Common myeloid progenitor, CD34-positive (primary cell): Measurements from ENCODE around the gene IL20RA.

Experiments used
- CTCF ChIA-PET: fragments of 350-600 bp; sonication (Branson Sonifier 250); formaldehyde crosslinking; loops from one replicate; lab custom pipeline; 2021; ENCODE audit warnings: antibody characterized with exemption; lab: Charles Lee
- POLR2A ChIA-PET: fragments of 350-600 bp; sonication (Branson Sonifier 250); formaldehyde crosslinking; loops from one replicate; lab custom pipeline; 2021; ENCODE audit warnings: antibody characterized with exemption; lab: Charles Lee
- DNase-seq, 3 donors: peaks; one replicate each; pipeline versions ENCODE4 v3.0.0 to v3.0.0-alpha.2; 2013
- H3K27ac ChIP-seq, 2 experiments: 1 replicate in 1 of 2; 2 replicates in 1 of 2; pipeline ENCODE4 v1.7.0; 2013; ENCODE audit warnings: inconsistent platforms in 2 of 2, low read length in 2 of 2, mild to moderate bottlenecking in 2 of 2, low read depth in 1 of 2, moderate library complexity in 1 of 2; ENCODE audit not compliant: severe bottlenecking in 2 of 2, insufficient read depth in 1 of 2, poor library complexity in 1 of 2
- H3K27me3 ChIP-seq, 5 experiments: replicated peaks in 2 of 5; 1 replicate in 3 of 5; 2 replicates in 2 of 5; pipeline versions ENCODE4 v1.6.1 to v1.7.0; 2013; ENCODE audit warnings: low read length in 4 of 5, mild to moderate bottlenecking in 2 of 5, moderate library complexity in 2 of 5, inconsistent platforms in 1 of 5; ENCODE audit not compliant: insufficient read depth in 5 of 5, control insufficient read depth in 4 of 5
- H3K36me3 ChIP-seq, 4 experiments: 1 replicate in 2 of 4; 2 replicates in 2 of 4; pipeline versions ENCODE4 v1.6.1 to v1.7.0; 2013; ENCODE audit warnings: low read length in 3 of 4, control low read depth in 1 of 4, mild to moderate bottlenecking in 1 of 4; ENCODE audit not compliant: control insufficient read depth in 4 of 4, insufficient read depth in 4 of 4
- H3K4me1 ChIP-seq, 4 experiments: 1 replicate in 3 of 4; 2 replicates in 1 of 4; pipeline versions ENCODE4 v1.6.1 to v1.7.1; 2013; ENCODE audit warnings: low read length in 3 of 4, mild to moderate bottlenecking in 3 of 4, control low read depth in 1 of 4, inconsistent platforms in 1 of 4, moderate library complexity in 1 of 4; ENCODE audit not compliant: control insufficient read depth in 4 of 4, insufficient read depth in 4 of 4; ENCODE audit errors: control extremely low read depth in 1 of 4
- H3K4me3 ChIP-seq, 7 experiments: 1 replicate in 4 of 7; 2 replicates in 3 of 7; pipeline versions ENCODE4 v1.5.1 to v1.7.0; 2013; ENCODE audit warnings: mild to moderate bottlenecking in 7 of 7, low read length in 6 of 7, moderate library complexity in 6 of 7, inconsistent platforms in 2 of 7, low read depth in 2 of 7, control low read depth in 1 of 7; ENCODE audit not compliant: insufficient read depth in 4 of 7, control insufficient read depth in 1 of 7; ENCODE audit errors: extremely low read depth in 1 of 7
- H3K9me3 ChIP-seq, 5 experiments: 1 replicate in 4 of 5; 2 replicates in 1 of 5; pipeline versions ENCODE4 v1.6.1 to v1.7.1; 2013; ENCODE audit warnings: low read length in 4 of 5, mild to moderate bottlenecking in 2 of 5, inconsistent platforms in 1 of 5, low read depth in 1 of 5, moderate library complexity in 1 of 5; ENCODE audit not compliant: control insufficient read depth in 4 of 5, insufficient read depth in 2 of 5; ENCODE audit errors: control extremely low read depth in 1 of 5
- WGBS: methylation state at CpG from one replicate; pipeline ENCODE4 v1.1.5; 2013; ENCODE audit not compliant: insufficient coverage; 5-methylcytosine and 5-hydroxymethylcytosine counted together

IL20RA gene

GRCh38 chr6:137019476-137020272, 25.1 kb downstream of the IL20RA start:
- POLR2A ChIA-PET = no interaction called here
- no peaks in the 10 kb centered on the region for H3K4me1 ChIP-seq
- DNase-seq = no peak
- 67% methylated on average over 3 of the region's 4 CpGs for WGBS
- CTCF ChIA-PET = interaction anchor here (2.1 kb wide), 1 partner anchor 9 kb away, joined by 8 read pairs; no protein-coding TSS in a partner anchor
- peaks cover 14 to 82% (median 46%) of the 10 kb centered on the region in 5 experiments for H3K27me3 ChIP-seq
- no peak overlapping the region for H3K4me3 ChIP-seq
- peaks cover 0 to 9% (median 5%) of the 10 kb centered on the region in 5 experiments for H3K9me3 ChIP-seq
- no peak overlapping the region for H3K27ac ChIP-seq
- H3K36me3 ChIP-seq = no peaks in the 10 kb centered on the region

- peaks cover 6 to 78% (median 36%) of the 10 kb centered on the region in 5 experiments for H3K27me3 ChIP-seq
- WGBS = 100% methylated on average over 3 of the region's 3 CpGs
Observed at GRCh38 chr6:137017081-137017480, 27.7 kb downstream of the IL20RA start.

GRCh38 chr6:137016356-137016755, 28.4 kb downstream of the IL20RA start:
- Histone ChIP-seq H3K27ac (no peak overlapping the region), H3K9me3 (peaks cover 0 to 9% (median 5%) of the 10 kb centered on the region in 5 experiments), H3K36me3 (no peaks in the 10 kb centered on the region), H3K27me3 (peaks cover 3 to 78% (median 32%) of the 10 kb centered on the region in 5 experiments), H3K4me1 (no peaks in the 10 kb centered on the region), H3K4me3 (no peak overlapping the region)
- no peak for DNase-seq
- POLR2A ChIA-PET = no interaction called here
- WGBS = 92% methylated on average over 2 of the region's 2 CpGs
- CTCF ChIA-PET = interaction anchor here (1.1 to 1.5 kb wide), 3 partner anchors 23 to 152 kb away, joined by 3 to 5 read pairs (median 3); no protein-coding TSS in a partner anchor

More at GRCh38 chr6:137017081-137017480, 27.7 kb downstream of the IL20RA start:
- no peaks in the 10 kb centered on the region for H3K36me3 ChIP-seq
- CTCF ChIA-PET = no interaction called here
- POLR2A ChIA-PET = no interaction called here
- no peaks in the 10 kb centered on the region for H3K4me1 ChIP-seq
- DNase-seq = no peak
- H3K9me3 ChIP-seq = peaks cover 0 to 9% (median 5%) of the 10 kb centered on the region in 5 experiments
- no peak overlapping the region for H3K27ac ChIP-seq
- no peak overlapping the region for H3K4me3 ChIP-seq

- CTCF ChIA-PET = interaction anchor here (0.6 to 1.8 kb wide), 8 partner anchors 12 to 1880 kb away, joined by 3 to 5 read pairs (median 3); no protein-coding TSS in a partner anchor
- DNase-seq = no peak
- Histone ChIP-seq H3K27ac (no peak overlapping the region), H3K27me3 (peaks cover 5 to 78% (median 30%) of the 10 kb centered on the region in 5 experiments), H3K4me3 (no peak overlapping the region), H3K36me3 (no peaks in the 10 kb centered on the region), H3K4me1 (no peaks in the 10 kb centered on the region), H3K9me3 (peaks cover 0 to 9% (median 5%) of the 10 kb centered on the region in 5 experiments)
- 75% methylated on average over 4 of the region's 4 CpGs for WGBS
- POLR2A ChIA-PET = no interaction called here
Observed at GRCh38 chr6:137015943-137016342, 28.8 kb downstream of the IL20RA start.

GRCh38 chr6:137013738-137014602, 30.8 kb downstream of the IL20RA start:
- ChIA-PET CTCF (interaction anchor here (0.8 to 2.1 kb wide), 13 partner anchors 10 to 373 kb away, joined by 3 to 9 read pairs (median 5); partner anchors contain the start of gene SLC35D3), POLR2A (no interaction called here)
- Histone ChIP-seq H3K4me3 (no peak overlapping the region), H3K4me1 (no peaks in the 10 kb centered on the region), H3K27ac (no peak overlapping the region), H3K27me3 (peaks cover 12 to 72% (median 28%) of the 10 kb centered on the region in 5 experiments), H3K9me3 (no peaks in the 10 kb centered on the region), H3K36me3 (no peaks in the 10 kb centered on the region)
- DNase-seq = peak; percentile 35 to 55 (median 47)
- 50% methylated on average over 2 of the region's 5 CpGs for WGBS

- Histone ChIP-seq H3K27ac (no peak overlapping the region), H3K9me3 (no peaks in the 10 kb centered on the region), H3K4me1 (no peaks in the 10 kb centered on the region), H3K27me3 (peaks cover 13 to 69% (median 25%) of the 10 kb centered on the region in 5 experiments), H3K36me3 (no peaks in the 10 kb centered on the region), H3K4me3 (no peak overlapping the region)
- WGBS = 100% methylated on average over 1 of the region's 1 CpG
- no peak for DNase-seq
- ChIA-PET POLR2A (no interaction called here), CTCF (interaction anchor here (0.8 to 2.1 kb wide), 12 partner anchors 9 to 372 kb away, joined by 3 to 9 read pairs (median 4); partner anchors contain the start of gene SLC35D3)
Observed at GRCh38 chr6:137013031-137013430, 31.7 kb downstream of the IL20RA start.
